Liver (tissue), 10 donors: ENCODE data around the gene LUC7L. TPM values are rescaled to one million over a fixed set of nuclear protein-coding genes. Genes with fewer than 3 reads are reported as not detected.

Experiments used
- DNase-seq: peaks from one replicate; pipeline ENCODE4 v3.0.0-alpha.2; 2017; ENCODE audit warnings: low spot score
- H3K27ac ChIP-seq, 2 donors: one replicate each; pipeline ENCODE4 v1.7.0; 2013; ENCODE audit warnings: inconsistent platforms in 2 of 2, low read length in 2 of 2, control low read depth in 1 of 2, low read depth in 1 of 2, mild to moderate bottlenecking in 1 of 2
- H3K27me3 ChIP-seq, 4 donors: one replicate each; pipeline versions ENCODE4 v1.6.1 to v1.7.0; 2013; ENCODE audit warnings: low read length in 3 of 4, inconsistent platforms in 1 of 4, mild to moderate bottlenecking in 1 of 4, moderate library complexity in 1 of 4; ENCODE audit not compliant: control insufficient read depth in 4 of 4, insufficient read depth in 4 of 4
- H3K36me3 ChIP-seq, 4 donors: one replicate each; pipeline versions ENCODE4 v1.6.1 to v1.7.0; 2013; ENCODE audit warnings: low read length in 3 of 4, mild to moderate bottlenecking in 3 of 4, low read depth in 1 of 4, moderate library complexity in 1 of 4; ENCODE audit not compliant: control insufficient read depth in 4 of 4, insufficient read depth in 3 of 4
- H3K4me1 ChIP-seq, 4 donors: one replicate each; pipeline versions ENCODE4 v1.6.1 to v1.7.0; 2013; ENCODE audit warnings: low read length in 3 of 4, mild to moderate bottlenecking in 3 of 4, moderate library complexity in 1 of 4; ENCODE audit not compliant: control insufficient read depth in 4 of 4, insufficient read depth in 4 of 4
- H3K4me3 ChIP-seq, 3 donors: one replicate each; pipeline versions ENCODE4 v1.6.1 to v1.7.0; 2013; ENCODE audit warnings: low read length in 3 of 3, control low read depth in 1 of 3, low read depth in 1 of 3, mild to moderate bottlenecking in 1 of 3
- H3K9ac ChIP-seq, 2 donors: one replicate each; pipeline ENCODE4 v1.7.0; 2013; ENCODE audit warnings: low read length in 2 of 2, mild to moderate bottlenecking in 2 of 2, moderate library complexity in 2 of 2, control low read depth in 1 of 2, low read depth in 1 of 2
- H3K9me3 ChIP-seq, 4 donors: one replicate each; pipeline versions ENCODE4 v1.6.1 to v1.7.0; 2013; ENCODE audit warnings: low read length in 3 of 4; ENCODE audit not compliant: control insufficient read depth in 4 of 4
- ATF3 ChIP-seq: IDR thresholded peaks from 2 replicates; pipeline ENCODE4 v1.6.1; 2016; ENCODE audit warnings: antibody characterized with exemption
- EGR1 ChIP-seq, 2 donors: IDR thresholded peaks; 2 replicates each; pipeline ENCODE4 v1.6.1; 2016 to 2018; ENCODE audit warnings: antibody characterized with exemption in 2 of 2, low read depth in 2 of 2
- FOXA1 ChIP-seq: IDR thresholded peaks from 2 replicates; pipeline ENCODE4 v1.6.1; 2016; ENCODE audit warnings: antibody characterized with exemption
- FOXA2 ChIP-seq: IDR thresholded peaks from 2 replicates; pipeline ENCODE4 v1.6.1; 2016; ENCODE audit warnings: antibody characterized with exemption
- GABPA ChIP-seq, 2 donors: IDR thresholded peaks in 1 of 2; conservative IDR thresholded peaks in 1 of 2; 2 replicates each; pipeline ENCODE4 v1.6.1; 2016; ENCODE audit warnings: antibody characterized with exemption in 2 of 2, mild to moderate bottlenecking in 1 of 2, moderate library complexity in 1 of 2
- HNF4A ChIP-seq, 2 donors: conservative IDR thresholded peaks; 2 replicates each; pipeline ENCODE4 v1.6.1; 2016; ENCODE audit warnings: antibody characterized with exemption in 2 of 2, mild to moderate bottlenecking in 2 of 2
- HNF4G ChIP-seq: IDR thresholded peaks from 2 replicates; pipeline ENCODE4 v1.6.1; 2016; ENCODE audit warnings: antibody characterized with exemption
- JUND ChIP-seq, 2 donors: IDR thresholded peaks; 2 replicates each; pipeline ENCODE4 v1.6.1; 2016; ENCODE audit warnings: antibody characterized with exemption in 2 of 2
- NR2F2 ChIP-seq: IDR thresholded peaks from 2 replicates; pipeline ENCODE4 v1.6.1; 2016; ENCODE audit warnings: antibody characterized with exemption
- RAD21 ChIP-seq, 2 donors: IDR thresholded peaks; 2 replicates each; pipeline ENCODE4 v1.6.1; 2016; ENCODE audit warnings: antibody characterized with exemption in 2 of 2, mild to moderate bottlenecking in 2 of 2
- REST ChIP-seq: IDR thresholded peaks from 2 replicates; pipeline ENCODE4 v1.6.1; 2016; ENCODE audit warnings: antibody characterized with exemption, mild to moderate bottlenecking
- RXRA ChIP-seq, 2 donors: IDR thresholded peaks; 2 replicates each; pipeline ENCODE4 v1.6.1; 2017 to 2018; ENCODE audit warnings: antibody characterized with exemption in 2 of 2, mild to moderate bottlenecking in 1 of 2
- WGBS: extraction: QIAGEN DNeasy Blood & Tissue Kit; methylation state at CpG from one replicate; pipeline ENCODE4 v1.1.7; 2013; 5-methylcytosine and 5-hydroxymethylcytosine counted together
- polyA plus RNA-seq, 2 donors: library from polyadenylated mRNA; stranded (reverse) in 1 of 2; unstranded in 1 of 2; fragments of 200-250 nt in 1 of 2; fragments of >200 nt in 1 of 2; fragmentation: Nextera tagmentation in 1 of 2; extraction: Ambion mirVana in 1 of 2; gene quantifications; one replicate each; pipeline versions ENCODE4 v1.2.1 to v1.2.3, GENCODE V29; 2013 to 2015
- small RNA-seq: library from RNA; depleted of rRNA; stranded (forward); fragments of <200 nt; gene quantifications from one replicate; pipeline ENCODE3, GENCODE V24; 2014
- total RNA-seq, 2 donors: library from RNA; depleted of rRNA; stranded (reverse); fragments of >200 nt; gene quantifications; one replicate each; pipeline ENCODE4 v1.2.3, GENCODE V29; 2014
- donor health status: healthy.
- donor health status: healthy.
- donor health status: healthy.
- donor health status: healthy.
- donor health status: healthy.

The LUC7L gene
- total and polyA plus RNA-seq, 4 donors = 11.5 to 34.3 (median 19.6) TPM

- Histone ChIP-seq H3K9me3 (no peaks in the 10 kb centered on the region), H3K27ac (no peak overlapping the region), H3K36me3 (no peaks in the 10 kb centered on the region), H3K9ac (no peak overlapping the region), H3K4me3 (no peak overlapping the region), H3K27me3 (no peaks in the 10 kb centered on the region), H3K4me1 (peaks cover 0 to 3% (median 1%) of the 10 kb centered on the region in 4 donors)
- 81% methylated on average over 12 of the region's 12 CpGs for WGBS
- no peak for TF ChIP-seq HNF4G
- TF ChIP-seq EGR1 (IDR thresholded peaks at IDR 0.05; ENCODE audit: low read depth in 2 of 2) = no peak
- no peak for TF ChIP-seq REST
- no peak for TF ChIP-seq RAD21 (IDR thresholded peaks at IDR 0.05)
- no peak for TF ChIP-seq FOXA2
- no peak for TF ChIP-seq JUND (IDR thresholded peaks at IDR 0.05)
- no peak for TF ChIP-seq GABPA (IDR thresholded peaks at IDR 0.05 in 1 of 2, conservative IDR thresholded peaks at IDR 0.05 in 1 of 2)
- TF ChIP-seq RXRA (IDR thresholded peaks at IDR 0.05) = no peak
- no peak for TF ChIP-seq FOXA1
- no peak for DNase-seq
These were observed 86.8 kb downstream of the LUC7L start for GRCh38 chr16:142405-142967.

- Histone ChIP-seq H3K9me3 (no peaks in the 10 kb centered on the region), H3K27me3 (no peaks in the 10 kb centered on the region), H3K4me3 (no peak overlapping the region), H3K9ac (no peak overlapping the region), H3K4me1 (peaks cover 0 to 6% (median 1%) of the 10 kb centered on the region in 4 donors), H3K36me3 (no peaks in the 10 kb centered on the region), H3K27ac (no peak overlapping the region)
- DNase-seq = no peak
- TF ChIP-seq JUND (IDR thresholded peaks at IDR 0.05) (no peak), HNF4G (no peak), ATF3 (no peak), HNF4A (conservative IDR thresholded peaks at IDR 0.05) (no peak), RXRA (IDR thresholded peaks at IDR 0.05) (no peak), FOXA2 (no peak), FOXA1 (no peak), EGR1 (IDR thresholded peaks at IDR 0.05; ENCODE audit: low read depth in 2 of 2) (no peak), GABPA (IDR thresholded peaks at IDR 0.05 in 1 of 2, conservative IDR thresholded peaks at IDR 0.05 in 1 of 2) (no peak), NR2F2 (no peak)
- WGBS = 73% methylated on average over 10 of the region's 10 CpGs
These were observed 88.9 kb downstream of the LUC7L start for GRCh38 chr16:140175-140857.

Small RNA genes lying within 50 kb of the gene (small RNA-seq; reads per million reads assigned to genes)
- gene RF00019 = not detected

Other genes with a start within 250 kb of the LUC7L start
- gene POLR3K, start 175.8 kb downstream of the LUC7L start, total RNA-seq = 1 to 10 TPM; 2.8 to 8.3 TPM
- 1 to 10 TPM; 6.5 to 9.8 TPM for gene POLR3K, start 175.8 kb downstream of the LUC7L start, polyA plus RNA-seq
- gene SNRNP25, start 175.6 kb downstream of the LUC7L start, total RNA-seq = 10 to 100 TPM; 15.1 to 17.3 TPM
- 10 to 100 TPM; 18.1 to 22.2 TPM for gene SNRNP25, start 175.6 kb downstream of the LUC7L start, polyA plus RNA-seq
- gene RHBDF1, start 156.8 kb downstream of the LUC7L start, total RNA-seq = 1 to 10 TPM; 2.1 to 6.2 TPM
- 1 to 10 TPM; 1.8 to 4.9 TPM for gene RHBDF1, start 156.8 kb downstream of the LUC7L start, polyA plus RNA-seq
- 10 to 100 TPM; 25.4 to 84.1 TPM for gene MPG, start 151.2 kb downstream of the LUC7L start, total RNA-seq
- 10 to 100 TPM; 33.8 to 41.3 TPM for gene MPG, start 151.2 kb downstream of the LUC7L start, polyA plus RNA-seq
- gene NPRL3, start 90.8 kb downstream of the LUC7L start, total RNA-seq = 10 to 100 TPM in 1 of 2 donors, 1 to 10 TPM in 1; 9.7 to 35.9 TPM
- 10 to 100 TPM in 1 of 2 donors, 1 to 10 TPM in 1; 5.3 to 10.3 TPM for gene NPRL3, start 90.8 kb downstream of the LUC7L start, polyA plus RNA-seq
- 10 to 100 TPM in 1 of 2 donors, not detected in 1; 55.8 TPM for gene HBZ, start 76.8 kb downstream of the LUC7L start, total RNA-seq
- not detected for gene HBZ, start 76.8 kb downstream of the LUC7L start, polyA plus RNA-seq
- 1,000 to 10,000 TPM in 1 of 2 donors, not detected in 1; 2,893 TPM for gene HBM, start 63.5 kb downstream of the LUC7L start, total RNA-seq
- gene HBM, start 63.5 kb downstream of the LUC7L start, polyA plus RNA-seq = under 1 TPM in 1 of 2 donors, not detected in 1; 0.28 TPM
- gene HBA2, start 56.6 kb downstream of the LUC7L start, total RNA-seq = over 10,000 TPM in 1 of 2 donors, 1 to 10 TPM in 1; 2.8 to 36,951 TPM
- 10 to 100 TPM; 15.5 to 76.5 TPM for gene HBA2, start 56.6 kb downstream of the LUC7L start, polyA plus RNA-seq
- gene HBA1, start 52.8 kb downstream of the LUC7L start, total RNA-seq = over 10,000 TPM in 1 of 2 donors, 1 to 10 TPM in 1; 3.5 to 19,034 TPM
- gene HBA1, start 52.8 kb downstream of the LUC7L start, polyA plus RNA-seq = 10 to 100 TPM; 18.5 to 41.6 TPM
- gene HBQ1, start 49.0 kb downstream of the LUC7L start, total RNA-seq = 10 to 100 TPM in 1 of 2 donors, not detected in 1; 50.9 TPM
- not detected for gene HBQ1, start 49.0 kb downstream of the LUC7L start, polyA plus RNA-seq
- gene FAM234A, start 5.4 kb upstream of the LUC7L start, total RNA-seq = 10 to 100 TPM; 26.6 to 29.0 TPM
- gene FAM234A, start 5.4 kb upstream of the LUC7L start, polyA plus RNA-seq = 10 to 100 TPM; 24.1 to 39.7 TPM
- gene RGS11, start 46.5 kb upstream of the LUC7L start, total RNA-seq = 1 to 10 TPM in 1 of 2 donors, not detected in 1; 1.6 TPM
- under 1 TPM; 0.51 to 0.77 TPM for gene RGS11, start 46.5 kb upstream of the LUC7L start, polyA plus RNA-seq
- under 1 TPM in 1 of 2 donors, not detected in 1; 0.08 TPM for gene ARHGDIG, start 51.1 kb upstream of the LUC7L start, total RNA-seq
- not detected for gene ARHGDIG, start 51.1 kb upstream of the LUC7L start, polyA plus RNA-seq
- under 1 TPM in 1 of 2 donors, not detected in 1; 0.09 TPM for gene PDIA2, start 53.7 kb upstream of the LUC7L start, total RNA-seq
- gene PDIA2, start 53.7 kb upstream of the LUC7L start, polyA plus RNA-seq = under 1 TPM in 1 of 2 donors, not detected in 1; 0.03 TPM
- gene AXIN1, start 123.3 kb upstream of the LUC7L start, total RNA-seq = 10 to 100 TPM in 1 of 2 donors, 1 to 10 TPM in 1; 9.4 to 10.3 TPM
- 1 to 10 TPM; 2.0 to 6.5 TPM for gene AXIN1, start 123.3 kb upstream of the LUC7L start, polyA plus RNA-seq
- gene MRPL28, start 141.1 kb upstream of the LUC7L start, total RNA-seq = 10 to 100 TPM; 28.3 to 41.5 TPM
- gene MRPL28, start 141.1 kb upstream of the LUC7L start, polyA plus RNA-seq = 10 to 100 TPM; 58.6 to 63.4 TPM
- gene PGAP6, start 152.5 kb upstream of the LUC7L start, total RNA-seq = 10 to 100 TPM; 34.4 to 41.7 TPM
- gene PGAP6, start 152.5 kb upstream of the LUC7L start, polyA plus RNA-seq = 10 to 100 TPM; 18.9 to 50.5 TPM
- 10 to 100 TPM; 39.2 to 91.4 TPM for gene NME4, start 167.8 kb upstream of the LUC7L start, total RNA-seq
- gene NME4, start 167.8 kb upstream of the LUC7L start, polyA plus RNA-seq = 100 to 1,000 TPM in 1 of 2 donors, 10 to 100 TPM in 1; 76.4 to 118 TPM
- 100 to 1,000 TPM in 1 of 2 donors, 10 to 100 TPM in 1; 42.2 to 119 TPM for gene DECR2, start 172.4 kb upstream of the LUC7L start, total RNA-seq
- gene DECR2, start 172.4 kb upstream of the LUC7L start, polyA plus RNA-seq = 100 to 1,000 TPM; 133 to 210 TPM
- gene RAB11FIP3, start 196.2 kb upstream of the LUC7L start, total RNA-seq = 10 to 100 TPM in 1 of 2 donors, 1 to 10 TPM in 1; 8.8 to 29.4 TPM
- 10 to 100 TPM in 1 of 2 donors, 1 to 10 TPM in 1; 3.5 to 22.6 TPM for gene RAB11FIP3, start 196.2 kb upstream of the LUC7L start, polyA plus RNA-seq